Pancreas (tissue), 10 donors: Measurements from ENCODE around the gene GFY. TPM values are rescaled to one million over a fixed set of nuclear protein-coding genes. Genes with fewer than 3 reads are reported as not detected.

ENCODE experiments used
- ATAC-seq, 4 donors: fragments of 200-7000 bp; cut with Tn5 transposase; one replicate each; pipeline versions ENCODE4 v1.8.0 to v1.9.1; 2020; ENCODE audit warnings: mild to moderate bottlenecking in 4 of 4, moderate library complexity in 4 of 4
- DNase-seq, 6 donors: peaks; one replicate each; pipeline ENCODE4 v3.0.0-alpha.2; 2020
- FAIRE-seq: peaks from 2 replicates; lab custom pipeline; 2012; peaks lifted over from hg19 to GRCh38; lab: Jason Lieb, UNC
- H3K27ac ChIP-seq, 4 donors: fragments of 200-600 bp; sonication (generic); 1 replicate in 3 of 4; 2 replicates in 1 of 4; pipeline versions ENCODE4 v1.5.0 to v1.8.0; 2020
- H3K27me3 ChIP-seq, 4 donors: fragments of 200-600 bp; one replicate each; pipeline ENCODE4 v1.8.0; 2021
- H3K36me3 ChIP-seq, 3 donors: fragments of 200-600 bp; sonication (generic) in 1 of 3; one replicate each; pipeline versions ENCODE4 v1.5.0 to v1.8.0; 2020 to 2021
- H3K4me1 ChIP-seq, 3 donors: fragments of 200-600 bp; one replicate each; pipeline ENCODE4 v1.8.0; 2021
- H3K4me3 ChIP-seq, 4 donors: fragments of 200-600 bp; sonication (generic) in 2 of 4; one replicate each; pipeline versions ENCODE4 v1.5.0 to v1.8.0; 2020 to 2021
- H3K9me3 ChIP-seq, 4 donors: fragments of 200-600 bp; one replicate each; pipeline ENCODE4 v1.8.0; 2021
- CTCF ChIP-seq, 4 donors: fragments of 200-600 bp; sonication (generic) in 3 of 4; IDR thresholded peaks; one replicate each; pipeline versions ENCODE4 v1.5.0 to v1.8.0; 2021; ENCODE audit warnings: antibody characterized with exemption in 4 of 4
- WGBS, 2 donors: extraction: QIAGEN DNeasy Blood & Tissue Kit; methylation state at CpG; one replicate each; pipeline ENCODE4 v1.1.7; 2013; 5-methylcytosine and 5-hydroxymethylcytosine counted together
- intact Hi-C, 3 donors: fragments of 100-400 bp; cut with DNase I; formaldehyde crosslinking; loops; one replicate each; pipeline versions ENCODE4 v1.11.1 to v1.14.2; 2022
- polyA plus RNA-seq, 2 donors: library from polyadenylated mRNA; stranded (reverse); fragments of 200-250 nt; gene quantifications; one replicate each; pipeline ENCODE4 v1.2.3, GENCODE V29; 2013
- total RNA-seq, 6 donors: library from RNA; stranded (reverse); fragmentation: NEBNext Ultra II Directional in 4 of 6; extraction: Animal tissue kit (Norgen Biotek cat#: 25700) in 4 of 6; gene quantifications; one replicate each; pipeline versions ENCODE4 v1.2.1 to v1.2.4, GENCODE V29; 2021 to 2023
- donor health status: healthy with polysubstance abuse.
- donor health status: DM: no; HTN: no; CAD: no; lungs with moderate emphysema.
- donor health status: DM: no; HTN: no; CAD: no.
- donor health status: control.
- donor health status: control.
- donor health status: Bipolar disorder and iron deficiency.
- donor health status: DM: yes; HTN: yes; CAD: no.
- donor health status: DM: no; HTN: no; CAD: no.
- donor health status: DM: no; HTN: no; CAD: no.
- donor health status: DM: yes; HTN: yes; CAD: no.

The GFY gene
- total and polyA plus RNA-seq, 8 donors: not detected

- peaks cover 0 to 6% (median 0%) of the 10 kb centered on the region in 3 donors for H3K4me1 ChIP-seq
- no peak for DNase-seq
- no peaks in the 10 kb centered on the region for H3K9me3 ChIP-seq
- 43 to 48% methylated on average over 11 to 12 of the region's 12 CpGs for WGBS, 2 donors
- TF ChIP-seq CTCF (IDR thresholded peaks at IDR 0.05): no peak
- intact Hi-C loops: no loop called here
- H3K27me3 ChIP-seq: peaks cover 0 to 62% (median 7%) of the 10 kb centered on the region in 4 donors
- no peak overlapping the region for H3K4me3 ChIP-seq
- no peak overlapping the region for H3K27ac ChIP-seq
- no peak for ATAC-seq
- FAIRE-seq: no peak
- no peaks in the 10 kb centered on the region for H3K36me3 ChIP-seq
These were observed 2.2 kb downstream of the GFY start for GRCh38 chr19:49427339-49427738.

- 3% methylated on average over 45 of the region's 45 CpGs for WGBS, 2 donors
- ATAC-seq: peak; percentile 57 to 84 (median 67)
These were observed 2.8 kb downstream of the GFY start for GRCh38 chr19:49427855-49428546.

GRCh38 chr19:49428547-49429451 lies 3.6 kb downstream of the GFY start:
- ATAC-seq (no peak), DNase-seq (no peak), FAIRE-seq (no peak)
- Histone ChIP-seq H3K4me3 (peak overlapping the region in 1 of 4 donors; percentile 29), H3K27ac (no peak overlapping the region), H3K9me3 (no peaks in the 10 kb centered on the region), H3K27me3 (peaks cover 0 to 59% (median 2%) of the 10 kb centered on the region in 4 donors), H3K4me1 (peaks cover 0 to 6% (median 0%) of the 10 kb centered on the region in 3 donors), H3K36me3 (no peaks in the 10 kb centered on the region)
- TF ChIP-seq CTCF (IDR thresholded peaks at IDR 0.05): no peak
- intact Hi-C loops: no loop called here
- WGBS, 2 donors: 15 to 19% methylated on average over 28 to 29 of the region's 29 CpGs

More at GRCh38 chr19:49427855-49428546, 2.8 kb downstream of the GFY start:
- H3K36me3 ChIP-seq: no peaks in the 10 kb centered on the region
- FAIRE-seq: no peak
- no peak overlapping the region for H3K27ac ChIP-seq
- no peaks in the 10 kb centered on the region for H3K9me3 ChIP-seq
- DNase-seq: peak in 2 of 6 donors; percentile 60 to 75
- H3K4me3 ChIP-seq: peak overlapping the region in 1 of 4 donors; percentile 29
- peaks cover 0 to 6% (median 0%) of the 10 kb centered on the region in 3 donors for H3K4me1 ChIP-seq
- H3K27me3 ChIP-seq: peaks cover 0 to 62% (median 7%) of the 10 kb centered on the region in 4 donors
- TF ChIP-seq CTCF (IDR thresholded peaks at IDR 0.05): no peak
- intact Hi-C loops: no loop called here

- no peak for FAIRE-seq
- intact Hi-C loops: no loop called here
- Histone ChIP-seq H3K4me3 (no peak overlapping the region), H3K9me3 (no peaks in the 10 kb centered on the region), H3K4me1 (peaks cover 0 to 6% (median 0%) of the 10 kb centered on the region in 3 donors), H3K27me3 (peaks cover 0 to 58% (median 0%) of the 10 kb centered on the region in 4 donors), H3K36me3 (no peaks in the 10 kb centered on the region), H3K27ac (no peak overlapping the region)
- ATAC-seq: no peak
- DNase-seq: no peak
- WGBS, 2 donors: 58 to 72% methylated on average over 8 to 9 of the region's 9 CpGs
- TF ChIP-seq CTCF (IDR thresholded peaks at IDR 0.05): no peak
These were observed 5.0 kb downstream of the GFY start for GRCh38 chr19:49430172-49430677.
